Dendritic cell treated with granulocyte-macrophage colony-stimulating factor and Interleukin-4, amounts not matched to agents 40 ng/mL and 50 ng/mL, for 4 days (primary cell): ENCODE measurements around the gene VSIG10L2.

Source experiments
- H3K27ac Mint-ChIP-seq: one replicate; pipeline ENCODE4 v1.8.0; 2022; ENCODE audit warnings: mild to moderate bottlenecking, mixed read lengths
- H3K27me3 Mint-ChIP-seq: one replicate; pipeline ENCODE4 v1.8.0; 2022; ENCODE audit warnings: mild to moderate bottlenecking, mixed read lengths
- H3K36me3 Mint-ChIP-seq: one replicate; pipeline ENCODE4 v1.8.0; 2022; ENCODE audit warnings: low read depth, mixed read lengths
- H3K4me1 Mint-ChIP-seq: one replicate; pipeline ENCODE4 v1.8.0; 2022; ENCODE audit warnings: low read depth, mixed read lengths
- H3K4me3 Mint-ChIP-seq: one replicate; pipeline ENCODE4 v1.8.0; 2022; ENCODE audit warnings: mild to moderate bottlenecking, moderate library complexity, mixed read lengths
- H3K9me3 Mint-ChIP-seq: one replicate; pipeline ENCODE4 v1.8.0; 2022; ENCODE audit warnings: mixed read lengths
- intact Hi-C: fragments of 100-400 bp; cut with micrococcal nuclease; formaldehyde crosslinking; loops from one replicate; pipeline ENCODE4 v1.15.0; 2022

The VSIG10L2 gene

GRCh38 chr11:125947419-125948277 is 1.8 kb downstream of the VSIG10L2 start:
- Mint-ChIP-seq H3K27me3 (peaks cover 4% of the 10 kb centered on the region), H3K36me3 (no peaks in the 10 kb centered on the region), H3K4me1 (no peaks in the 10 kb centered on the region), H3K9me3 (no peaks in the 10 kb centered on the region), H3K4me3 (no peak overlapping the region), H3K27ac (no peak overlapping the region)
- intact Hi-C loops, result no loop called here

- H3K4me3 Mint-ChIP-seq, result no peak overlapping the region
- H3K4me1 Mint-ChIP-seq, result no peaks in the 10 kb centered on the region
- no peak overlapping the region for H3K27ac Mint-ChIP-seq
- intact Hi-C loops, result no loop called here
- H3K27me3 Mint-ChIP-seq, result peaks cover 4% of the 10 kb centered on the region
- no peaks in the 10 kb centered on the region for H3K36me3 Mint-ChIP-seq
- H3K9me3 Mint-ChIP-seq, result no peaks in the 10 kb centered on the region
Observed at GRCh38 chr11:125948278-125949051, 2.6 kb downstream of the VSIG10L2 start.

- Mint-ChIP-seq H3K36me3 (no peaks in the 10 kb centered on the region), H3K27me3 (peaks cover 1% of the 10 kb centered on the region), H3K4me3 (no peak overlapping the region), H3K9me3 (no peaks in the 10 kb centered on the region), H3K4me1 (no peaks in the 10 kb centered on the region), H3K27ac (no peak overlapping the region)
- intact Hi-C loops, result no loop called here
Observed at GRCh38 chr11:125949271-125950177, 3.7 kb downstream of the VSIG10L2 start.

- H3K4me3 Mint-ChIP-seq, result no peak overlapping the region
- intact Hi-C loops, result no loop called here
- H3K9me3 Mint-ChIP-seq, result no peaks in the 10 kb centered on the region
- no peaks in the 10 kb centered on the region for H3K36me3 Mint-ChIP-seq
- H3K27me3 Mint-ChIP-seq, result peaks cover 1% of the 10 kb centered on the region
- no peaks in the 10 kb centered on the region for H3K4me1 Mint-ChIP-seq
- no peak overlapping the region for H3K27ac Mint-ChIP-seq
Observed at GRCh38 chr11:125950178-125950490, 4.3 kb downstream of the VSIG10L2 start.

GRCh38 chr11:125950696-125951651 is 5.1 kb downstream of the VSIG10L2 start:
- Mint-ChIP-seq H3K27me3 (peaks cover 1% of the 10 kb centered on the region), H3K4me3 (no peak overlapping the region), H3K36me3 (no peaks in the 10 kb centered on the region), H3K27ac (no peak overlapping the region), H3K4me1 (no peaks in the 10 kb centered on the region), H3K9me3 (no peaks in the 10 kb centered on the region)
- intact Hi-C loops, result no loop called here

GRCh38 chr11:125951731-125952130 is 5.9 kb downstream of the VSIG10L2 start:
- intact Hi-C loops, result no loop called here
- H3K36me3 Mint-ChIP-seq, result no peaks in the 10 kb centered on the region
- H3K27me3 Mint-ChIP-seq, result peaks cover 1% of the 10 kb centered on the region
- H3K4me3 Mint-ChIP-seq, result no peak overlapping the region
- H3K4me1 Mint-ChIP-seq, result no peaks in the 10 kb centered on the region
- no peak overlapping the region for H3K27ac Mint-ChIP-seq
- no peaks in the 10 kb centered on the region for H3K9me3 Mint-ChIP-seq

- Mint-ChIP-seq H3K36me3 (no peaks in the 10 kb centered on the region), H3K4me3 (no peak overlapping the region), H3K27me3 (peaks cover 1% of the 10 kb centered on the region), H3K9me3 (no peaks in the 10 kb centered on the region), H3K4me1 (no peaks in the 10 kb centered on the region), H3K27ac (no peak overlapping the region)
- intact Hi-C loops, result no loop called here
Observed at GRCh38 chr11:125952559-125952958, 6.7 kb downstream of the VSIG10L2 start.

- intact Hi-C loops, result no loop called here
- Mint-ChIP-seq H3K27ac (no peak overlapping the region), H3K36me3 (no peaks in the 10 kb centered on the region), H3K4me1 (no peaks in the 10 kb centered on the region), H3K9me3 (no peaks in the 10 kb centered on the region), H3K27me3 (peaks cover 1% of the 10 kb centered on the region), H3K4me3 (no peak overlapping the region)
Observed at GRCh38 chr11:125952973-125953372, 7.1 kb downstream of the VSIG10L2 start.

- no peaks in the 10 kb centered on the region for H3K36me3 Mint-ChIP-seq
- no peaks in the 10 kb centered on the region for H3K4me1 Mint-ChIP-seq
- intact Hi-C loops, result no loop called here
- peaks cover 1% of the 10 kb centered on the region for H3K27me3 Mint-ChIP-seq
- H3K4me3 Mint-ChIP-seq, result no peak overlapping the region
- H3K9me3 Mint-ChIP-seq, result no peaks in the 10 kb centered on the region
- no peak overlapping the region for H3K27ac Mint-ChIP-seq
Observed at GRCh38 chr11:125953401-125953935, 7.6 kb downstream of the VSIG10L2 start.

GRCh38 chr11:125954123-125954944 is 8.5 kb downstream of the VSIG10L2 start:
- Mint-ChIP-seq H3K27me3 (peaks cover 1% of the 10 kb centered on the region), H3K4me1 (no peaks in the 10 kb centered on the region), H3K9me3 (no peaks in the 10 kb centered on the region), H3K36me3 (no peaks in the 10 kb centered on the region), H3K27ac (no peak overlapping the region), H3K4me3 (no peak overlapping the region)
- intact Hi-C loops, result no loop called here

- no peak overlapping the region for H3K4me3 Mint-ChIP-seq
- H3K27me3 Mint-ChIP-seq, result peaks cover 1% of the 10 kb centered on the region
- H3K36me3 Mint-ChIP-seq, result no peaks in the 10 kb centered on the region
- no peak overlapping the region for H3K27ac Mint-ChIP-seq
- H3K4me1 Mint-ChIP-seq, result no peaks in the 10 kb centered on the region
- no peaks in the 10 kb centered on the region for H3K9me3 Mint-ChIP-seq
- intact Hi-C loops, result no loop called here
Observed at GRCh38 chr11:125954945-125955640, 9.2 kb downstream of the VSIG10L2 start.

- intact Hi-C loops, result no loop called here
- H3K27me3 Mint-ChIP-seq, result peaks cover 1% of the 10 kb centered on the region
- no peaks in the 10 kb centered on the region for H3K36me3 Mint-ChIP-seq
- H3K4me3 Mint-ChIP-seq, result no peak overlapping the region
- H3K9me3 Mint-ChIP-seq, result no peaks in the 10 kb centered on the region
- H3K27ac Mint-ChIP-seq, result no peak overlapping the region
- no peaks in the 10 kb centered on the region for H3K4me1 Mint-ChIP-seq
Observed at GRCh38 chr11:125955856-125956255, 10.0 kb downstream of the VSIG10L2 start.
